B cell (primary cell): Measurements from ENCODE around the gene ARHGAP32. TPM values are rescaled to one million over a fixed set of nuclear protein-coding genes. Genes with fewer than 3 reads are reported as not detected.

Source experiments
- ATAC-seq: fragments of 200-7000 bp; cut with Tn5 transposase; one replicate; pipeline ENCODE4 v1.10.0; 2021; ENCODE audit warnings: low read depth, mild to moderate bottlenecking, moderate number of reproducible peaks, moderate library complexity
- CTCF ChIA-PET: fragments of 350-600 bp; sonication (Branson Sonifier 250); formaldehyde crosslinking; loops from one replicate; lab custom pipeline; 2021; ENCODE audit warnings: antibody characterized with exemption, inconsistent platforms; lab: Charles Lee
- POLR2A ChIA-PET: fragments of 350-600 bp; sonication (Branson Sonifier 250); formaldehyde crosslinking; loops from one replicate; lab custom pipeline; 2021; ENCODE audit warnings: antibody characterized with exemption; lab: Charles Lee
- DNase-seq: peaks from one replicate; pipeline ENCODE4 v3.0.0; 2013
- H2AFZ ChIP-seq: 2 replicates; pipeline ENCODE4 v1.6.1; 2012; ENCODE audit warnings: mild to moderate bottlenecking, low read depth, low read length; ENCODE audit not compliant: insufficient read depth, poor library complexity, severe bottlenecking
- H3K27ac ChIP-seq, 2 donors: 1 replicate in 1 of 2; 2 replicates in 1 of 2; pipeline ENCODE4 v1.5.1; 2012 to 2013; ENCODE audit warnings: low read length in 2 of 2, mild to moderate bottlenecking in 2 of 2, moderate library complexity in 1 of 2
- H3K27me3 ChIP-seq, 4 experiments: fragments of 200-600 bp in 1 of 4; sonication (generic) in 1 of 4; replicated peaks in 1 of 4; 1 replicate in 2 of 4; 2 replicates in 2 of 4; pipeline versions ENCODE4 v1.6.1 to v1.7.0; 2013 to 2016; ENCODE audit warnings: low read length in 3 of 4, mild to moderate bottlenecking in 2 of 4, mixed read lengths in 1 of 4, moderate library complexity in 1 of 4; ENCODE audit not compliant: insufficient read depth in 4 of 4, control insufficient read depth in 3 of 4; ENCODE audit errors: control extremely low read depth in 1 of 4
- H3K36me3 ChIP-seq, 2 experiments: replicated peaks in 1 of 2; 1 replicate in 1 of 2; 2 replicates in 1 of 2; pipeline versions ENCODE4 v1.6.1 to v1.7.1; 2013; ENCODE audit warnings: low read length in 1 of 2; ENCODE audit not compliant: insufficient read depth in 2 of 2, control insufficient read depth in 1 of 2; ENCODE audit errors: control extremely low read depth in 1 of 2, extremely low read depth in 1 of 2
- H3K4me1 ChIP-seq, 2 donors: fragments of 200-600 bp in 1 of 2; sonication (generic) in 1 of 2; 1 replicate in 1 of 2; 2 replicates in 1 of 2; pipeline versions ENCODE4 v1.5.1 to v1.6.1; 2013 to 2017; ENCODE audit warnings: low read length in 2 of 2; ENCODE audit not compliant: control insufficient read depth in 2 of 2, insufficient read depth in 2 of 2
- H3K4me2 ChIP-seq: replicated peaks from 2 replicates; pipeline ENCODE3; 2012; ENCODE audit warnings: mild to moderate bottlenecking, low read depth, low read length; ENCODE audit not compliant: poor library complexity, severe bottlenecking
- H3K4me3 ChIP-seq, 5 experiments: fragments of 200-600 bp in 1 of 5; sonication (generic) in 1 of 5; 1 replicate in 3 of 5; 2 replicates in 2 of 5; pipeline versions ENCODE4 v1.5.1 to v1.7.0; 2011 to 2016; ENCODE audit warnings: low read length in 4 of 5, mild to moderate bottlenecking in 4 of 5, low read depth in 2 of 5, control low read depth in 1 of 5, moderate library complexity in 1 of 5; ENCODE audit not compliant: insufficient read depth in 1 of 5; ENCODE audit errors: control extremely low read depth in 1 of 5, extremely low read depth in 1 of 5
- H3K79me2 ChIP-seq: fragments of 200-600 bp; sonication (generic); one replicate; pipeline ENCODE4 v1.6.0; 2016; ENCODE audit warnings: low read length; ENCODE audit not compliant: control insufficient read depth, insufficient read depth
- H3K9ac ChIP-seq: fragments of 200-600 bp; sonication (generic); 2 replicates; pipeline ENCODE4 v1.6.1; 2017; ENCODE audit warnings: mild to moderate bottlenecking, low read length, moderate library complexity
- H3K9me3 ChIP-seq, 3 donors: one replicate each; pipeline versions ENCODE4 v1.6.1 to v1.7.1; 2013; ENCODE audit warnings: low read length in 2 of 3; ENCODE audit not compliant: control insufficient read depth in 2 of 3, insufficient read depth in 1 of 3; ENCODE audit errors: control extremely low read depth in 1 of 3
- H4K20me1 ChIP-seq: 2 replicates; pipeline ENCODE4 v1.6.0; 2012; ENCODE audit warnings: mild to moderate bottlenecking, low read length; ENCODE audit not compliant: insufficient read depth, control insufficient read depth, poor library complexity, severe bottlenecking
- H3K27ac Mint-ChIP-seq: one replicate; pipeline ENCODE4 v1.8.0; 2021; ENCODE audit warnings: mixed read lengths
- H3K27me3 Mint-ChIP-seq: one replicate; pipeline ENCODE4 v1.8.0; 2021; ENCODE audit warnings: mixed read lengths
- H3K4me1 Mint-ChIP-seq: one replicate; pipeline ENCODE4 v1.8.0; 2021; ENCODE audit warnings: mixed read lengths
- H3K4me3 Mint-ChIP-seq: one replicate; pipeline ENCODE4 v1.8.0; 2021; ENCODE audit warnings: mixed read lengths
- H3K9me3 Mint-ChIP-seq: one replicate; pipeline ENCODE4 v1.8.0; 2022; ENCODE audit warnings: mixed read lengths; ENCODE audit not compliant: insufficient read depth
- CTCF ChIP-seq: fragments of 200-600 bp; IDR thresholded peaks from one replicate; pipeline ENCODE4 v1.8.0; 2022; ENCODE audit warnings: antibody characterized with exemption, mild to moderate bottlenecking
- EZH2 ChIP-seq: IDR thresholded peaks from 2 replicates; pipeline ENCODE4 v1.6.1; 2012; ENCODE audit warnings: borderline replicate concordance, low read depth, mild to moderate bottlenecking, moderate library complexity, low read length; ENCODE audit not compliant: insufficient read depth, poor library complexity, severe bottlenecking
- WGBS: methylation state at CpG from one replicate; pipeline ENCODE4 v1.1.5; 2013; ENCODE audit warnings: missing lambda C conversion rate; ENCODE audit not compliant: insufficient coverage; 5-methylcytosine and 5-hydroxymethylcytosine counted together
- intact Hi-C: fragments of 100-400 bp; cut with micrococcal nuclease; formaldehyde crosslinking; loops from one replicate; pipeline ENCODE4 v1.10.0; 2022
- polyA plus RNA-seq: library from polyadenylated mRNA; depleted of rRNA; stranded (reverse); fragments of >200 nt; gene quantifications from 2 replicates; pipeline ENCODE4 v1.2.3, GENCODE V29; 2012
- total RNA-seq, 2 donors: library from RNA; stranded (reverse); fragments of 120-200 nt in 1 of 2; gene quantifications; 1 replicate in 1 of 2; 2 replicates in 1 of 2; pipeline versions ENCODE4 v1.2.3 to v1.2.4, GENCODE V29; 2013 to 2022

The ARHGAP32 gene
- total and polyA plus RNA-seq, 2 donors (not counting 1 experiment from before 2014, with no cell fraction given), result 4.4 to 10.6 TPM

GRCh38 chr11:128967578-128967977 is 224.5 kb downstream of the ARHGAP32 start:
- Histone ChIP-seq H3K27me3 (no peaks in the 10 kb centered on the region), H3K4me1 (peaks cover 6 to 7% of the 10 kb centered on the region in 2 donors), H3K27ac (no peak overlapping the region), H3K4me2 (no peak overlapping the region), H2AFZ (no peak overlapping the region), H4K20me1 (no peaks in the 10 kb centered on the region), H3K79me2 (no peaks in the 10 kb centered on the region), H3K4me3 (no peak overlapping the region), H3K9ac (no peak overlapping the region), H3K9me3 (no peaks in the 10 kb centered on the region), H3K36me3 (peaks cover 5 to 6% of the 10 kb centered on the region in 2 experiments)
- H3K9me3 Mint-ChIP-seq, result no peaks in the 10 kb centered on the region
- WGBS, result 92% methylated on average over 2 of the region's 6 CpGs
- DNase-seq (no peak), ATAC-seq (no peak)
- TF ChIP-seq EZH2 (no peak), CTCF (no peak)
- H3K4me1 Mint-ChIP-seq, result peaks cover 12% of the 10 kb centered on the region
- intact Hi-C loops, result no loop called here
- no peak overlapping the region for H3K27ac Mint-ChIP-seq
- no peak overlapping the region for H3K4me3 Mint-ChIP-seq
- CTCF ChIA-PET, result interaction anchor here (1.5 kb wide), 1 partner anchor 11 kb away, joined by 5 read pairs; no protein-coding TSS in a partner anchor
- H3K27me3 Mint-ChIP-seq, result peaks cover 6% of the 10 kb centered on the region
- POLR2A ChIA-PET, result no interaction called here

GRCh38 chr11:128965485-128965884 is 226.6 kb downstream of the ARHGAP32 start:
- ATAC-seq, result peak; percentile 56
- TF ChIP-seq EZH2, result no peak
- no peak for TF ChIP-seq CTCF
- H3K4me1 ChIP-seq, result peaks cover 6 to 7% of the 10 kb centered on the region in 2 donors
- POLR2A ChIA-PET, result no interaction called here
- no peaks in the 10 kb centered on the region for H4K20me1 ChIP-seq
- H3K4me2 ChIP-seq, result peak overlapping the region; percentile 41
- H3K9me3 Mint-ChIP-seq, result no peaks in the 10 kb centered on the region
- peak overlapping the region; percentile 50 for H3K4me3 Mint-ChIP-seq
- peak overlapping the region; percentile 18 for H3K27ac Mint-ChIP-seq
- peaks cover 2 to 5% of the 10 kb centered on the region in 2 experiments for H3K36me3 ChIP-seq
- H3K27me3 ChIP-seq, result no peaks in the 10 kb centered on the region
- peak overlapping the region; percentile 9 for H3K9ac ChIP-seq
- no peak overlapping the region for H3K4me3 ChIP-seq
- WGBS, result 0% methylated on average over 2 of the region's 4 CpGs
- intact Hi-C loops, result no loop called here
- H3K79me2 ChIP-seq, result no peaks in the 10 kb centered on the region
- peaks cover 12% of the 10 kb centered on the region for H3K4me1 Mint-ChIP-seq
- CTCF ChIA-PET, result interaction anchor here (1.1 kb wide), 1 partner anchor 9 kb away, joined by 3 read pairs; no protein-coding TSS in a partner anchor
- peaks cover 9% of the 10 kb centered on the region for H3K27me3 Mint-ChIP-seq
- H3K9me3 ChIP-seq, result no peaks in the 10 kb centered on the region
- H2AFZ ChIP-seq, result peak overlapping the region; percentile 16
- H3K27ac ChIP-seq, result no peak overlapping the region
- DNase-seq, result peak; percentile 41
